HG03060 (cell line): ENCODE results near the gene NEMP1.
"Not testable (repeated sequence)": the region's sequence is repeated elsewhere in the genome, so short reads cannot be mapped to it uniquely, and the experiment has no call there.

Experiments used
- ATAC-seq: cut with Tn5 transposase; IDR thresholded peaks from one replicate; pipeline ENCODE4 v1.9.1; 2021; ENCODE audit warnings: low read depth, moderate number of reproducible peaks; ENCODE audit not compliant: unreplicated experiment

NEMP1 gene

GRCh38 chr12:57037264-57037663, 41.3 kb downstream of the NEMP1 start:
- no peak for ATAC-seq

DNA sequence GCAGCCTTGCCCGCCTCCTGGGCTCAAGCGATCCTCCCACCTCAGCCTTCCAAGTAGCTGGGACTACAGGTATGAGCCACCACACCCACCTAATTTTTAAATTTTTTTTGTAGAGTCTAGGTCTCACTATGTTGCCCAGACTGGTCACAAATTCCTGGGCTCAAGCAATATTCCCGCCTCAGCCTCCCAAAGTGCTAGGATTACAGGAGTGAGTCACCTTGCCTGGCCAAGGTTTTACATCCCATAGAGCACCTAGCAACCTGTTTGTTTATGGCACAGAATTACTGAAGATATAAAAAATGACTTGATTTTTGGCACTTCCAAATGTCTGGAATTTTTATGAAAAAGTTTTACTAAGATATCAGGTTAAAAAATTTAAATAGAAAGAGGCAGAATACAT, 45.2 kb downstream of the NEMP1 start:
- no peak for ATAC-seq

GRCh38 chr12:57031789-57032188, 46.8 kb downstream of the NEMP1 start:
- no peak for ATAC-seq

- no peak for ATAC-seq
These were observed 47.4 kb downstream of the NEMP1 start for GRCh38 chr12:57031138-57031725.

GRCh38 chr12:57029457-57029856, 49.1 kb downstream of the NEMP1 start:
- ATAC-seq: no peak

GRCh38 chr12:57027805-57028153, 50.8 kb downstream of the NEMP1 start:
- ATAC-seq: no peak

DNA sequence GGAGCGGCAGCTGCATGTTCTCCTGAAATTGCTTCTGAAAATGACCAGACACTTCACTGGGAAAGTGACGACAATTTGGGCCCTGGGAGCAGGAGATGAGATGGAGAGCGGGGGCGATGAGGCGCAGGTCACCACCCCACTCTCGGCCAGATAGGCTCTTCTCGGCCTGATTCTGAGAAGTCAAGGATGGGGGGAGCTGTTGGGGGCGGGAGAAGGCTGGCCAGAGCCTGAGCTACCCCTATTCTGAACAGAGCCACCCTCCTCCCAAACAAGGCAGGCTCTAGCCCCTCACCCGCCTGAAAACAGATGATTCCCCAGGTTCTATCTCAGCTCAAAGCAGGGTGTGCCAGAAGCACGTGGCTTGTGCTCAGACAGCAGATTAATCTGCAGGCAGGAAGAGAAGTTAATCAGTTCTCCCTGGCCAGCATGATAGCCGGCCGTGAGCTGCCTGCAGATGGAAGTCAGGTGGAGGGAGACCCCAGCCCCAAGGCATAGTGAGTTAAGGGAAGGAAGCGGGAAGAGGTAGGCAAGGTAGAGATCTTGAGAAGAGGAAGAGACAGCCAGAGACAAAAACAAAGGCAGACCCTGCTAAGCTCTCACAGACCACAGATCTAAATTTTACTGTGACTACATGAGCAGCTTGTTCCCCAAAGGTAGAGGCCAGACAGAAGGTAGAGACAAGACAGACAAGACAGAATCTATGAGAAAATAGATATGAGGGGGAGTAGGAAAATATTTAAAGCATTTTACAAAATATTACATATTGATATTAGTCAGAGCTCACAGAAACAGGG, 51.4 kb downstream of the NEMP1 start:
- ATAC-seq: no peak

DNA sequence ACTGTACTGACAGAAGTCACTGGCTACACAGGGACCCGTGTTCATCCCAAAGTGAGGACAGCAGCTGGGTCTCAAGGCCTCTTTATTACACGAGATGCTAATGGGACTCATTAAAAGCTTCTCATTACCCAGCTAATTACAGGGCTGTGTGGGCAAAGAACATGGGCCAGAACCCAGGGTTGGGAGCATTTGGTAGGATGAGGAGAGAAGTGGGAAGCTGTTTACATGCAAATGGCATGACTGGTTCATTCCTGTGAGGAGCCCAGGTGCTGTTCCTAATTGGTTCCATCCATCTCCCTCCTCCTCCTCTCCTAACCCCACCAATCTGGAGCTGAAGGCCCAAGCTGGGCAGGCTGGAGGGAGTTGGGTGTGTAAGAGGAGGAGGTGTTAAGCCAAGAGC, 53.4 kb downstream of the NEMP1 start:
- no peak for ATAC-seq

DNA sequence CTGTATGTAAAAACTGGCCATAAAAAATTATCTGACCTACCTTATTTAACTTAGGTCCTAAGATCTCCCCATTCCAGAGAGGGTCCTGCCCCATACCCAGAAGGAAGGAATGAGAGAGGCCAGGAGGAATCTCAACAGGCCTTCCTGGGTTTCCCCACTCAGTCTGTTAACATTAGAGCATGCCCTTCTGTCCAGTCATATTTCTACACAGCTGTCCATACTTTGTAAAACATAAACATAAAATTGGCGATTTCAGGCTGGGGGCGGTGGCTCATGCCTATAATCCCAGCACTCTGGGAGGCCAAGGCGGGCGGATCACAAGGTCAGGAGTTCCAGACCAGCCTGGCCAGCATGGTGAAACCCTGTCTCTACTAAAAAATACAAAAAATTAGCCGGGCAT, 56.3 kb downstream of the NEMP1 start:
- not testable (repeated sequence) for ATAC-seq

- no peak for ATAC-seq
These were observed 58.4 kb downstream of the NEMP1 start for GRCh38 chr12:57019983-57020719.

- no peak for ATAC-seq
These were observed 59.7 kb downstream of the NEMP1 start for GRCh38 chr12:57018906-57019305.

DNA sequence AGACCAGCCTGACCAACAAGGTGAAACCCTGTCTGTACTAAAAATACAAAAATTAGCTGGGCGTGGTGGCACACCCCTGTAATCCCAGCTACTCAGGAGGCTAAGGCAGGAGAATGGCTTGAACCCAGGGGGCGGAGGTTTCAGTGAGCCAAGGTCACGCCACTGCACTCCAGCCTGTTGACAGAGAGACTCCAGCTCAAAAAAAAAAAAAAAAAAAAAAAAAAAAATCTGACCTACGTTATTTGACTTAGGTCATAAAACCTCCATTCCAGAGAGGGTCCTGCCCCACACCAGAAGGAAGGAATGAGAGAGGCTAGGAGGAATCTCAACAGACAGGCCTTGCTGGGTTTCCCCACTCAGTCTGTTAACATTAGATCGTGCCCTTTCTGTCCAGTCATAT, 60.2 kb downstream of the NEMP1 start:
- not testable (repeated sequence) for ATAC-seq

GRCh38 chr12:57016348-57016747, 62.2 kb downstream of the NEMP1 start, which contains the start of gene TAC3:
TAC3 (minus strand) TSS chr12:57016529; CDS start chr12:57015797, 732 bp downstream.
- no peak for ATAC-seq

DNA sequence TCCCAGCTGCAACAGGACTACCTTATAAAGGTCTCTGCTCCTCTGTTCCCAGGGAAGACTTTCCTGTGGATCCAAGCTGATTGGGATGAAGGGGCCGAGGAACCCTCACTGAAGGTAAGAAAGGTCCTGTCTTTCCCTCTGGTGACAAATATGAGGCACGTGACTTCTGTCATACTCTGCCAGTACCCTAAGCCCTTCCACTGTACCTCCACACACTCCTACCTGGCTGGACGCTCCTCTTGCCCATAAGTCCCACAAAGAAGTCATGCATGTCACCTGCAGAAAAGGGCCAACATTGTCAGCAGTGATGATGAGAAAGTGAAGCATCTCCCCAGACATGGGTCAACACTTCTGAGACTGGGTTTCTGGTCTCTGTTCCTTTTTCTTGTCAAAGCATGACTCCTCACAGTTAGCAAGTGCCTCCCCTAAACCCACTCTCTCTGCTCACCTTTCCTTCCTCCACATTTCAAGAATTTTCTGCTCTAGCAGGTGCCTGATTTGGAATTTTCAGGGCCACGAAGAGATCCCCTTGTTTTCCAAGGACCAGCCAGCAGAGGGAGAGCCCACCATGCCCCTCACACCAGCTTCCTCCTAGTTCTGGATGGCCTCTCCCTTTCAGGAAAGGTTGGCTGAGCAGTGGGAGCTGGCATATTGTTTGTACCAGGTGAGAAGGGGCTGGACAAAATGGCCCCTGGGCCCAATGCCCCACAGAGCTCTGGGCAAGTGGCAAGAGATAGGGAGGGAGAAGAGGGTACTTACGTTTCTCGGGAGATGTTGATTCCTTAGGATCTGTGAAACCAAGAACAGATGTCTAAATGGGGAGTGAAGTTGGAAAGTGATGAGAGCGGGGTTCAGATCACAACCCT, 65.8 kb downstream of the NEMP1 start:
- no peak for ATAC-seq

DNA sequence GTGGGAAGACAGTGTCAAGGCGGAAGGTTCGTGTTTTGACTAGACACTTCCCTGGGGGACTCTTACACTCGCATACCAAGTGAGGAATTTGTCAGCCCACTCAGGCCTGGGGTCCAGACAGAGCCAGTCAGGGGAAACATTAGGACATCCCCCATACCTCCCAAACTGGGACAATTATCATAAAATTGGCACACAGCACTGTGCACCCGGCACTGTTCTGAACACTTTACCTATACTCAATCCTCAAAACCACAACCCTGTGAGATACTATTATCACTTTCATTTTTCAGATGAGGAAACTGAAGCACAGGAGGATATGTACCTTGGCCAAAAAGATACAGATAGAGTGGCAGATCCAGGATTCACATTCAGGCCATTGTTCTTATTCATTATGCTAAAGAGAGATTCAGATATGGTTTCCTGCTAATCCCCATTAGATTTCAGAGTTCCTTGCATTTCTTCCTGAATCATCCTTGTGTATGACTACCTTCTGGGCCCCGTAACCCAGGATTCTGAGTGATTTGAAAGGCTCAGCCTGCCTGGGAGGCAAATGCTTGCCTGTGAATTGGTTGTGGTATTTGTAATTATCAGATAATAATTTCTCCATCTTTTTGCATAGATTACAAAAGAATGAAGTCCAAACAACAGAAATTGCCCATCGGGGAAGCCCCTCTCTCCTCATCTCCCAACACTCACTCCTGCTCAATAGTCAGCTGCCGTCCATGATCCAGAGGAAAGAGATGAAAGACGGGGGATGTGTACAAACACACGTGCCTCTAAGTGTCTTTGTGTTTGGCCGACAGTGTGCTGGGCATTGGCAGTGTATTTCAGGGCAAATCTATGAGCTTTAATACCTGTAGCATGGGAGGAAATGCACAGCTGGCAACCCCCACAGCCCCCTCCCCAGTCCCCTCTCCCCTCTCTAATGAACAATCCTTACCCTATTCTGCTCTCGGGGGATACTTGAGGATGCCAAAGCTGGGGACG, 66.9 kb downstream of the NEMP1 start:
- ATAC-seq: no peak

DNA sequence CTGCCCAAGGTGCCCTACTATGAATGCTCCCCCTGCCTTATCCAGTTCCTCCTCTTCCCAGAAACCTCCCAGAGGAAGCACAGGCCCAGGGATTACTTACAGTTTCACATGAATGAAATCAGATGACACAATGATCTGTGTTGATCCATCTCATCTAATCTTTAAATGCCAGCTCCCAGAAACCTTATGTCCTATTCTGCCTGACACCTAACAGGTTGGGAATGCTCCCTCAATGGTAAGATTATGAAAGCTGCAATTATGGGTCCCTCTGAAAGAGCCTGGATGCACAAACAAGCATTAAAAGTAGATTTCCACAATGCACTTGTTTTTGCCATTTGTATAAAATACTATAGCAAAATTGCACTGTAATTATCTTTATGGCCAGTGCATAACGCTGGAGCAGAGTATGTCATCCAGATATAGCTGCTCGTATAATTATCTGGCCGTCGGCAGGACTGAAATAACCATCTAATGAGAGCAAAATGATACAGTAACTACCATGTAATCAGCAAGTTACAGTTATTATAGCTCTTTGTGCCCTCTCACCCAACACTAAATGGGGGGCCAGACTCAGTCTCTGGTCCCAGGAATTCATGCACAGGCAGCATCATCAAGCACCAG, 67.9 kb downstream of the NEMP1 start:
- no peak for ATAC-seq

DNA sequence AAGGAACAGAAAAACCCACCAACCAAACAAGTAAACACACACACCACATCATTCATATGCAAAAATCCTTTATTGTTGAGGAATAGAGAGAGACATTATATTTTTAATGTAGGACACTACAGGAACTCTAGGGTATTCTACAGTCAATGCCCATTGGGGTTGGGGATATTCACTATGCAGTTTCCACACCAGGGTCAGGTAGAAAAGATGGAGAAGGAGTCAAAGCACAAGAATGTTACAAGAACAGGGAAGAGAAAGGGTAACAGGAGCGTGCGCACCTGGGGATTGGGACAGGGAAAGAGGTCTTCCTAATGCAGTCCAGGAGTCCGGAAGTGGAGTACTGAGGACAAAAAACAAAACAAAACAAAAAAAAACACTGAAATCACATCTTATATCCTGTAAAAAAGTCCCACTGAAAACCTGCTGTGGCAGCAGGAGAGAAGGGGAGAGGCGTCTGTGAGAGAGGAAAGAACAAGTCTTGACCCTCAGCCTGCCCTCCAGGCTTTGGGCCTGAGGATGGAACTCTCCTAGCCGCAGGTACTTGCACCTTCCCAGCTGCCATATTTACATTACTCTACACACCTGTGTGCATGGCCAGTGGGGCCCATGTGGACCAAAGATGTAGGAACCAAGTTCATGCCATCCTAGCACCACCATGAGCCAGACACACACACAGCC, 68.5 kb downstream of the NEMP1 start:
- ATAC-seq: no peak

GRCh38 chr12:57008178-57008577, 70.4 kb downstream of the NEMP1 start:
- ATAC-seq: no peak
